SIG-M5 treated with dmso at 0.1 percent for 504 hours (cell line): ENCODE results near the gene NINL.
"Not testable (repeated sequence)": the region's sequence is repeated elsewhere in the genome, so short reads cannot be mapped to it uniquely, and the experiment has no call there.

ENCODE experiments used
- DNase-seq: peaks from one replicate; lab custom pipeline; 2025; ENCODE audit not compliant: unreplicated experiment; lab: John Stamatoyannopoulos, UW

NINL gene

DNA sequence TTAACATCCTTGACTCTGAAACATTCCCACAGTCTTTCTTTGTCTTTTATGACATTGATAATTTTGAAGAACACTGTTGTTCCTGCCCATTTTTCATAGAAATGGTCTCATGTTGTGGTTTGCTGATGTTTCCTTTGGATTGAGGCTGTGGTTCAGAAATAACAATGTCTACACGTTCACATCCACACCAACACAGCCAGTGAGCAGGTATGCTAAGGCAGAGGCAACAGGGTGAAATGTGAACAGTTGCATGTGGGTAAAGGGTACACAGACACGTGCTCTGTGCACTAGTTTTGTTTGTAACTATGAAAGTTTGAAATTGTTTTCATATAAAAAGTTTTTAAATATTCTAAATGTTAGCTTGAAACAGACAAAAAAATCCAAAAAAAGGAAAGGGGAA, 99.5 kb downstream of the NINL start:
- DNase-seq: no peak

DNA sequence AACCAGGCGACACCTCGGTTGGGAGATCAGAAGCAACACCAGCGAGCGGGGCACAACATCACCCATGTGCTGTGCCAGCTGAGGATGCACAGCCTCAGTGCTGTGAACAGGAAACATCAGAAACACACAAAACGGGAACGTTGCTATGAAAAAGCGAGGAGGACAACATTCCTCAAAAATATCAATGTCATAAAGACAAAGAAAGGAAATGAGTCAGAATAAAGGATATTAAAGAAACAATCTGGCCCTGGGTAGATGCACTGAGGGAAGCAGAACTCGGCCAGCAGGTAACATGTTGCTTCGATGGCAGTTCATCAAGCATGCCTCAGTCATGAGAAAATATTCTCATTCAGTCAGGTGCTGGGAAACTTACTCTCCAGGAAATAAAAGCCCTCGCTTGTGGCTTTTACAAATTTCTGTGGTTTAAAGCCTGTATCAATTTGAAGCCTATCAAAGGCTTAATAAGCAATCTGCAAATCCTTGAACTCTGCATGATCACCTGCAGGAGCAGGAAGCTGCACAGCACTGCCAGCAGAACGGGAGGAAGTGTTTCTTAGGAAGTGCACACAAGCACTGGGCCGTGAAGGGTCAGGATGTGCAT, 100.3 kb downstream of the NINL start:
- DNase-seq: no peak

DNA sequence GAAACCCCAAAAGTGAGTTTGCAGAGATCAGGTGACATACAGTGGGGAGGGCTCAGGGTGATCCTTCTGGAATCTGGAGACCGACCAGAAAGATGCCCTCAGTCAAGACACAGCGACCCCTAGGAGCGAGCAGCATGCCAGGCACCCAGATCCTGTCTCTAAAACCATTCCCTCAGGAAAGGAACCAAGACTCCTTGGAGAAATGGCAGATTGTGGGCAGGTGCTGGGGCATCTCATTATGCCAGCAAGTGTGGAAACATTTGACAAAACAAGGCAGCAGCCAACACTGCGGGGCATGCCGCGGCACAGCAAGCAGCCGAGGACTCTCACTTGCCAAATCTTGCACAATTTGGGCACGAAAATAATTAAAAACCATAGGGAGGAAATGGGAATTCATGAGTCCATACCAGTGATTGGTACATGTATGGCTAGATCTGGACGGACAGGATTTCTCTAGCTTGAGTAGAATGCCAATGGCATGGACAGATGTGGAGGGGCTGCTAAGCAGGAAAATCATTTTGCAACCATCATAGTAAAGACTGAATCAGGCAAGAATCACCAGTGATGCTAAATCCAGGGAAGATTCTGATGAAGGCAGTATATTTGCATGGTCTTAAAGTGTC, 101.0 kb downstream of the NINL start:
- no peak for DNase-seq

DNA sequence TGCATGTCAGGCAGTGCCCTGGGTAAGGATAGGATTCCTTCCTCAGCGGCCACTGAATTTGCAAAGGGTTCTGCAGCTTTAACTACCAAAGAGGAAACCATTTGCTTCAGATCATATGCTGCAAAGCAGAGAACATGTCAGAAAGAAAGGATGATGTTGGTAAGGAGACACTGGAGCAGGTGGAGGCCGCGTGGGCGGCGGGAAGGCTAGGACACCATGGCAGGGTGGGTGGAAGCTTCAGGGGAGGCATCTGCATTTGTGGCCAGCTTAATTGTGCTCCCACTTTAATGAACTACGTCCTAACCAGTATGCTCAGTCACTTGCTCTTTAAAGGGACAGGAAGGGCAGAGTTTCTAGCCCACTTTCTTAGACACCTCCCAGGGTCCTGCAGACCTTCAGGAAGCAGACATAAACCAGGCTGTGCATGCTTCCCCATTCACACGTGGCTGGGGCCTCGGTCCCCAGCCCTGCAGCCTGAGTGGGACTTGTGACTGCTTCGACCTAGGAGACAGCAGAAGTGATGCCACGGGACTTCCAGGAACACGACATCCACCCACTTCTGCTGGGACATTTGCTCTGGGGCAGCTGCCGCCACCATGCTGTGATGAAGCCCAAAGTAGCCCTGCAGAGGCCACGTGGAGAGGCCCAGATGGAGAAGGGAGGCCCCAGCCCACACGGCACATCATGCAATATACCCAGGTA, 101.7 kb downstream of the NINL start:
- no peak for DNase-seq

DNA sequence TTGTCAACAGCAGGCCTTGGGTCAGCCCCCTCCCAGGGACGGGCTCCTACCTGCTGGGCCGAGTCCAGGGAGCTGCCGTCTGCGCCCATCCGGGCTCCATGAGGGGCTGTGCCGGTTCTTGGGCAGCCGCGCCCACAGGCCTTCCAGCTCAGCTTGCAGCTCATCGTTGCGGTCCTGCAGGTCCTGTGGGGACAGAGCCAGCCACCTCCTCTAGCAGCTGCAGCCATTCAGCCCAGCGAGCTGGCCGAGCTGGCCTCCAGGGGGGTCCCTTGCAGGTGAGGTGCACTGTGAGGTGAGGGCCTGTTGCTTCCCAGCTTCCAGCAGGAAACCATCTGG, 103.4 kb downstream of the NINL start:
- no peak for DNase-seq

DNA sequence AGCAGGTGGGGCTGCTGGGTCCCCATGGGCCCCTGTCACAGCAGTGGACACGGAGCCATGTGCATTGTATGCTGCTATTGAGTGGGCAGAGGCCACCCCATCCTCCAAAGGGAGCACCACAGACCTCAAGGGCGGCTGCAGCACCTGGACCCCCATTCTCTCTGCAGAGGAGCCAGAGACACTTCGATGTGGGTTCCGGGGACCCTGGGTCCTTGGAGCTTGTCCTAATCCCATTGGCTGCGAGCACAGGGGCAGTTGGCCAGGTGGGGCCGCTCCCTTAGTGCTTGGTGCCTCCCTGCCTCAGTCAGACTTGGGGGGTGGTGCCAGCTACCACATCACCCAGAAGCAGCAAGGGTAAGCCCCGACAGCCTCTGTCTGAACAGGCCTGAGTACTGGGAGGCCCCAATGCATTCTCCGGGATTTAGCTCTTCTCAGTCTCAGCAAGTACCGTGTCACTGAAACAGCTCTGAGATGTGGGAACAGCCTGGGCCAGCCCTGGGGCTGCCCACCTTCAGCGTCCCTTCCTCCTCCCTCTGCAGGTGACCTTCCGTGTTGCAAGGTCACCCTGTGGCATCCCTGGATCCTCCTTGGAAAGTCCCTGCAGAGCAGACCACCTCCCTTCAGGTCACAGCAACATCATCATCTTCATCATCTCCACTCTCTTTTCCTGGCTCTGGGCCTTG, 104.0 kb downstream of the NINL start:
- DNase-seq: no peak

DNA sequence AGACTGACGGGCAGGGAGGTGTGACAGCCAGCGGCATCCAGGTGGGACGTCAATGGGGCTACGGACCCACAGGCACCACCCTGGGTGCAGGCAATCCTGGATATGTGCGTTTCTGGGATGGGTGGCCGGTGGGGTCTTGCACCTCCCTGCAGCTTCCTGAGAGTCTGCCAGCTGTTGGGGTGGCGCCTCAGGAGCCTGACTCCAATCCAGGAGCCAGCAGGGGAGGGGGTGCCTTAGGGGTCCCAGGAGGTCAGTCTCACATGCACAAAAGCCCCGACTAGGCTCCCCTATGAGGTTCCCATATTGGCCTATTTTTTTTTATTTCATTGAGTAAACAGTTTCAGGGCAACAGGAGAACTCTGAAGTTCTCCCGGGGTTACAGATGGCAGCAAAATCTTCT, 104.5 kb downstream of the NINL start:
- DNase-seq: no peak

DNA sequence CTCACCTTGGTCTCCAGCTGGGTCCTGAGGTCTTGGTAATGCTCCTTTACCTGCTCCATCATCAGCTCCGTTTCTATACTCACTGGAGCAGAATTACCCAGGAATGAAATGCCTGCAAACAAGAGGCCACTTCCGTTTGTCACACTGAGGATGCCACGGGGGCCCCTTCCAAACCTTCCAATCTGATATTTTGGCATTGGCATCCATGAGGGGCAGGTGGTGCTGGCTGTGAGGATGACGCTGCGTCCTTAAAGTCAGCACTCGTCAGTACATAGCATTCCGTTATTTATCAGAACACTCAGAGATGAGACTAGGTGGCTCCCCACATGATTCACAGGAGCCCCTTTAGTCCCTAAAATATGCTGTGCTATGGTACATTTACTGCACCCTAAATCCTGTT, 105.2 kb downstream of the NINL start:
- no peak for DNase-seq

DNA sequence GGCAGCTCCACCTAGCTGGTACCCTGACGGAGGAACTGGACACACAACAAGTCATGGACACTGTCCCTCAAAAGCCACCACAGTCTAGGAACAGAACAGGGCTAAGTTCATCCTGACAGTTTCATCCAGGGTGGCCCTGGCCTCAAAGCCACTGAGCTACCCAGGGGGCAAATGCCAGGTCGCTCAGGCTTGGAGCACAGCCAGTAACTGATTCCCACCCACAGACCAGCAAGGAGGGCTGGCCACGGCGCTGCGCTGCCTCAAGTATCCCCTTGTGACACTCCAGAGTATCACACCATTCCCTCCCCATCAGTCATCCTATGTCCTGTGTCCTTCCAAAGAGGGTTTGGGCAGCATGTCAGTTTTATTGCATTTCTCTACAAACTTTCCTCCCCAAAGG, 105.7 kb downstream of the NINL start:
- no peak for DNase-seq

DNA sequence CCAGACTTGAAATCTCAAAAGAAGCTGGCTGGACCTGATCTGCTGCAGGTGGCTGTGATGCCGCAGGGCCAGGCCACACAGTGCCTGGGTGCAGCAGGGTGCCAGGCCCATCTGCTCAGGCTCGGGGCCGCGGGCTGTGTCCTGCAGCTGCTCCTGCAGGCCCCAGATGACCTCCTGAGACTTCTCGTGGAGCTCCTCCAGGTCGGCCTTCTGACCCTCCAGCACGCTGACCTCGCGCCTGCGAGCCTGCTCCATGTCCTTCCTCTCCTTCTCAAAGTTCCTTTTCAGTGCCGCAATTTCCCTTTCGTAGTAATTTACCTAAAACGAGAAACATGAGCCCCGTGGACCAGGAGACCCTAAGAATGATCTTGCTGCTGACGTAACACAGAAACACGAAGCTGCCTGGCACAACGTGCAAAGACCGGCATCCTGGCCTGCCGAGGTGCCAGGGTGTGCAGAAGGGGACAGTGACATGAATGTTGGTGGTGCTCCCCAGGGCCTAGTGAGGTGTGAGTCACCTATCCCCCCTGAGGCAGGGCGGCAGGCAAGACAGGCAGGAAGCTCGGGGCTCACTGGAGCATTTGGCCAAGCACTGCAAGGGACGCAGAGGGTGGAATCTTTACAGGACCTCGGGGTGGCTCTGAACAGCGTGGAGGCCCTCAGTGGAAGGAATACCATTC, 106.3 kb downstream of the NINL start:
- no peak for DNase-seq

DNA sequence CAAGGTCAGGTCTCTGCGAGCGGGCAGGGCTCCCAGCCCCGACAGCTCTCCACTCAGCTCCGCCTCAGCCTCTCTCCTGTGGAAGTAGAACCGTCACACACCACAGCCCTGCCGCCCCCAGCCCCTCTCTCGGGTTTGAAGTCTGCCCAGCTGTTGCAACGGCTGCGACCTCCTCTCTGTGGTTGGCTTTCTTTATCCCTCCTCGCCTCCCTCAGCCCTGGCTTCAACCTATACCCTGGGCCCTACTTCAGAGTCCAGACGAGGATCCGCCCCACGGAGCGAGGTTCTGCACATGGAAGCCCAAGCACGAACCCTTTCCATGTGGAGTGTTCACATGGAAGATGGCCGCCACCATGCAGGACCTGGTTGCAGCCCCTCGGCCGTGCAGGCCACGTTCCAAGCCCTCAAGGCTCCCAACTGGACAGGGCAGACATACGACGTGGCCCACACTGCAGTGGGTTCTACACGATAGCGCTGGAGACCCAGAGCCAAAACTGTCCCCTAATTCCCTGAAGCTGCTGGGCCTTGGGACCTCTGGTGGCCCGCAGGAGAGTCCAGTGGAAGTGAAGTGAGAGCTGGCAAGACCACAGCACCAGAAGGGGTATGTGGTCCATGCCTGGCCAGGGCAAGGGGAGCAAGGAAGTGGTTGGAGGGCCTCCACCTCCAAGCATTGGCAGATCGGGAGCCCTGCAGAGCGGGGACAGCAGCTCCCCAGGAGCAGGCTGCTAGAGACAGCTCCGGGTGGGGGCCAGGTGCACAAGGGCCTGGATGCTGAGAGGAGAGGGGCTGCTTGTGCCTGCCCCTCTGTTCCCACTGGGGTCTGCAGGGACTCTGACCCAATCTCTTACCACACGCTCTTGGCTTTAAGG, 108.1 kb downstream of the NINL start:
- DNase-seq: no peak

DNA sequence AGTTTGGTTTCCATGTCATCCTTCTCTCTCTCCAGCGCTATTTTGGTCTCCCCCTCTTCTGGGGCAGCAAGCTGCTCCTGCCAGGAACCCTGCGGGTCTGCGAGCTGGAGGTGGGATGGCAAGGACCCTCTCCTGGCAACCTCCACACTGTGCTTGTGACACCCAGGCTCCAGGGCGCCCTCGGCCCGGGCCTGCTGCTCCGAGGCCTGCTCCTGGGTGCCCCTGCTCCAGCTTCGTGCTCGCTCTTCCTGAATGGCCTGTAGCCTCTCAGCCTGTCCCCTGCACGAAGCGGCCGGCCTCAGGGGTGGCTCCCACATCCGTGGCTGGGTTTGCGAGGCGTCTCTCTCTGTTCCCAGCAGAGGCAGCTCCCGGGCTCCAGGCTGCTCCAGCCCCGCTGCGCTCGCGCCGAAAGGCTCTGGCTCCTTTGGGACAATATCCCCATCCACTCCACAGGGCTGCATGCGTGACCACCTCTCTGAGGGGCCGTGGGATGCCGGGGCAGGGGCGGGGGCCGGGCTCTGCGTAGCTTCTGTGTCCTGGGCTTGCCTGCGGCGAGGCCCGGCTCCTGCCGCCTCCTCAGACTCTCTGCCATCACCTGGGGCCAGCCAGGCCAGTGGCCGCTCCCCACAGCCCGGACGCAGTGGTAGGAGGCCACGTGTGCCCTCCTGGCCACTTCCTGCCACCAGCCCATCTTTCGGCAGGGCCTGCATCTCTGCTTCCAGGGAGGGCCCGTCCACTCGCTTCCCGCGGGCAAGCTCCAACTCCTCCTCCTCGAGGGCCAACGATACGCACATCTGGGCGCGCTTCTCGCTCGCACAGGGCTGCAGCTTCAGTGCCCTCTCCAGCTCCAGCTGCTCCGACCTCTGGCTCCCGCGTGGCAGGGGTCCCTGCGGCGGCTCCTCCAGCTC, 109.0 kb downstream of the NINL start:
- DNase-seq: no peak

DNA sequence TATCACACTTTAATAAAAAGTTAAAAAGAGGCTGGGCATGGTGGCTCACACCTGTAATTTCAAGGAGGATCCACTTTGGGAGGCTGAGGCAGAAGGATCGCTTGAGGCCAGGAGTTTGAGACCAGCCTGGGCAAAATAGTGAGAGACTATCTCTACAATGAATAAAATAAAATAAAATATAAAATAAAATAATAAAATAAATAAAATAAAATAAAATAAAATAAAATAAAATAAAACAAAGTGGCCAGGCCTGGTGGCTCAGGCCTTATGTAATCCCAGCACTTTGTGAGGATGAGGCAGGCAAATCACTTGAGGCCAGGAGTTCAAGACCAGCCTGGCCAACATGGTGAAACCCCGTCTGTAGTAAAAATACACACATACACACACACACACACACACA, 112.0 kb downstream of the NINL start:
- DNase-seq: not testable (repeated sequence)

DNA sequence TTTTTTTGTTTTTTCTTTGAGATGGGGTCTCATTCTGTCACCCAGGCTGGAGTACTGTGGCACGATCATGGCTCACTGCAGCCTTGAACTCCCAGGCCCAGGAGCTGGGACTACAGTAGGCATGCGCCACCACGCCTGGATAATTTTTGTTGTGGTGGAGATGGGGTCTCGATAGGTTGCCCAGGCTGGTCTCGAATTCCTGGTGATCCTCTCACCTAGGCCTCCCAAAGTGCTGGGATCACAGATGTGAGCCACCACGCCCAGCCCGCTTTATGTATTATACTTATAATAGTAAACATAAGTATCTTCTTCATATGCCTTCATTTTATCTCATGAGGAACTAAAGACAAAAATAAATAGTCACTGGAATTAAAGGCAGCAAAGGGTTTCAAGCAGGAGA, 114.3 kb downstream of the NINL start:
- DNase-seq: no peak

DNA sequence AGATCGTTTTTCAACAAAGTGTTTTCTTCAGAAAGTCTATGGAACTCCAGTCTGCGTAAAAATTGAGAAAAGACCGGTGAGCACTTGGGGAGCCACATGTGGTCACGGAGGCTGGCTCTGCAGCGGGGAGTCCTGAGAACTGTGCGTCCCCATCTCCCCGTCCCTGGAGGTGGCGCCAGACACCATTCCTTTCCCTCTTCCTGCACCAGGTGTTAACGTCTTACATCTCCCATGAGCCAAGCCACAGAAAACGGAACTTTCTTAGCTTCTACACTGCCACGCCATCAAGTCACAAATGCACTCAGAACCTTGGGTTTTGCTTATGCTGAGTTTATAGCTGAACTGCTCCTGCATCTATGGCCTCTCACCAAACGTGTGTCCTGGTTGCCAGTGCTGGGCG, 115.3 kb downstream of the NINL start:
- DNase-seq: peak; percentile 33

DNA sequence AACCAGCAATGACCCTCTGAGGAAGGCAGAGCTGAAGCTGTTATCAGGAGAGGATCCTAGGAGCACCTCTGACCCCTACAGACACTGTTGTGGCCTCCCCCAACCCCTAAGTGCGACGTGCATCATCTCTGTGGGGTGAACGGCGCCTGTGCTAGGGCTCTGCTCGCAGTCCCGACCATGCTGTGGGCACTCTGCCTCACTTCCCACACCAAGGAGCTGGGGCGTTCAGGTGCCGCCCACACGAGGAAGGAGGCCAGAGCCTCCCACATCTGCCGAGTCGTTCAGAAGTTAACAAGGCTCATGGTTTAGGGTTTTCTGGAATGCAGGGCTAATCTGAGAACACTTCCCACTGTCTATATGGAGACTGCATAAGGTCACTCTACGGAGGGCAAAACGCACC, 115.8 kb downstream of the NINL start:
- no peak for DNase-seq

DNA sequence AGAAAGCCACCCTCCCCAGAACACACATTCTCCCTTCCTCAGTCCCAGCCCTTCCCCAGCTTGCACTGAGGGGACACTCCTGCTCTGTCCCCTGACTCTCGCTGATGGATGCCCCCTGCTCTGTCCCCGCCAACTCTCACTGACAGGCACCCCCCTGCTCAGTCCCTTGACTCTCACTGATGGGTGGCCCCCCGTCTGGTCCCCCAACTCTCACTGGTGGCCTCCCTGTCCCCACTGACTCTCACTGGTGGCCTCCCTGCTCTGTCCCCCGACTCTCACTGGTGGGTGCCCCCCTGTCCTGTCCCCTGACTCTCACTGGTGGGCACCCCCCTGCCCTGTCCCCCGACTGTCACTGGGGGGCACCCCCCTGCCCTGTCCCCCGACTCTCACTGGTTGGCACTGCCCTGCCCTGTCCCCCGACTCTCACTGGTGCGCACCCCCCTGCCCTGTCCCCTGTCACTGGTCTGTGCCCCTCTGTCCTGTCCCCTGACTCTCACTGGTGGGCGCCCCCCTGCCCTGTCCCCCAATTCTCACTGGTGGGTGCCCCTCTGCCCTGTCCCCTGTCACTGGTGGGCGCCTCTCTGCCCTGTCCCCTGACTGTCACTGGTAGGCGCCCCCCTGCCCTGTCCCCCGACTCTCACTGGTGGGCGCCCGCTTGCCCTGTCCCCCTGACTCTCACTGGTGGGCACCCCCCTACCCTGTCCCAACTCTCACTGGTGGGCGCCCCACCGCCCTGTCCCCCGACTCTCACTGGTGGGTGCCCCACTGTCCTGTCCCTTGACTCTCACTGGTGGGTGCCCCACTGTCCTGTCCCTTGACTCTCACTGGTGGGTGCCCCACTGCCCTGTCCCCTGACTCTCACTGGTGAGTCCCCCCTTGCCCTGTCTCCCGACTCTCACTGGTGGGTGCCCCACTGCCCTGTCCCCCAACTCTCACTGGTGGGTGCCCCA, 116.9 kb downstream of the NINL start:
- no peak for DNase-seq

DNA sequence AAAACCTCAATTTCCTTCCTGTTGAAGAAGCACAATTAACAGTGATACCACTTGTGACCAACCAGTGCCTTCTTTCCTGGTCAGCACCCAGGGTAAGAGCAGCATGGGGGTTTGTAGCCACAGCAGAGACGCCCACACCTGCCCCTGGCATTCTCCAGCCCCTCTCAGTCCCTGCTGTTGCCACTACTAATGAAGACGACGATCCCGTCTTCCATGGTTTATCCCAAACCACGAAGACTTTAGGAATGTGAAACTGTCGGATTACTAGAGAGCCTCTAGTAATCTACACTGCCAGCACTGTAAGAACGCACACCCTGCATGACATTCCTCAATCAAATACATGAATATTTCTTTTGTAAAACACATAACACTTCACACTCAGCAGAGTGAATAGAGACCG, 117.9 kb downstream of the NINL start:
- no peak for DNase-seq

DNA sequence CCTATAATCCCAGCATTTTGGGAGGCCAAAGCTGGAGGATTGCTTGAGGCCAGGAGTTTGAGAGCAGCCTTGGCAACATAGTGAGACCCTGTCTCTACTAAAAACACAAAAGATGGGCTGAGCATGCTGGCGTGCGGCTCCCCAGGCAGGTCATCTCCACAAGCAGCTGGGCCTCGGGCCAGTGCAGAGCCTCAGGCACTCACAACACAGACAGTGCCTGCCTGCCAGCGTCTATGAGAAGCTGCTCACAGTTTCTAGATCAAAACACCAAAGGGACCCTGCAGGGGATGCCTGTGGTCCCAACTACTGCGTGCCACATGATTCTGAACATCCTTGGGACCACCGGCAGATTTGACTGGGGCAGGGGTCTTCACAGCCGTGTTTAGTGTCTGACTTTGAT, 118.5 kb downstream of the NINL start:
- DNase-seq: no peak
